OCI-LY3 (cell line): ENCODE results near the gene BCAR3.

Experiments used
- EZH2phosphoT487 ChIP-seq: fragments of 200-600 bp; shearing (Covaris generic); IDR thresholded peaks from 2 replicates; pipeline ENCODE4 v1.6.1; 2018; ENCODE audit warnings: antibody characterized with exemption, mixed run types, low read depth
- TF ChIP-seq, protein P1 (sequence below): fragments of 200-600, 300-600 bp; sonication (generic); IDR thresholded peaks from 2 replicates; pipeline ENCODE4 v1.5.1; 2014; ENCODE audit warnings: antibody characterized with exemption, low read length, low read depth

GRCh38 chr1:93728480-93729131 lies 47.0 kb upstream of the BCAR3 start:
- TF ChIP-seq, protein P1, sequence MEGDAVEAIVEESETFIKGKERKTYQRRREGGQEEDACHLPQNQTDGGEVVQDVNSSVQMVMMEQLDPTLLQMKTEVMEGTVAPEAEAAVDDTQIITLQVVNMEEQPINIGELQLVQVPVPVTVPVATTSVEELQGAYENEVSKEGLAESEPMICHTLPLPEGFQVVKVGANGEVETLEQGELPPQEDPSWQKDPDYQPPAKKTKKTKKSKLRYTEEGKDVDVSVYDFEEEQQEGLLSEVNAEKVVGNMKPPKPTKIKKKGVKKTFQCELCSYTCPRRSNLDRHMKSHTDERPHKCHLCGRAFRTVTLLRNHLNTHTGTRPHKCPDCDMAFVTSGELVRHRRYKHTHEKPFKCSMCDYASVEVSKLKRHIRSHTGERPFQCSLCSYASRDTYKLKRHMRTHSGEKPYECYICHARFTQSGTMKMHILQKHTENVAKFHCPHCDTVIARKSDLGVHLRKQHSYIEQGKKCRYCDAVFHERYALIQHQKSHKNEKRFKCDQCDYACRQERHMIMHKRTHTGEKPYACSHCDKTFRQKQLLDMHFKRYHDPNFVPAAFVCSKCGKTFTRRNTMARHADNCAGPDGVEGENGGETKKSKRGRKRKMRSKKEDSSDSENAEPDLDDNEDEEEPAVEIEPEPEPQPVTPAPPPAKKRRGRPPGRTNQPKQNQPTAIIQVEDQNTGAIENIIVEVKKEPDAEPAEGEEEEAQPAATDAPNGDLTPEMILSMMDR, result no peak
- no peak for TF ChIP-seq EZH2phosphoT487
